ENCODE data around the gene PLXNB3.

The PLXNB3 gene

GRCh38 chrX:153818571-153819383 is 54.7 kb downstream of the PLXNB3 start:
- DNase-seq = peak in 1 of 2 experiments; percentile 7

- DNase-seq = no peak
Measured at GRCh38 chrX:153819384-153820040, 55.5 kb downstream of the PLXNB3 start.

- DNase-seq = no peak
Measured at GRCh38 chrX:153820601-153821000, 56.6 kb downstream of the PLXNB3 start.

GRCh38 chrX:153821066-153821465 is 57.0 kb downstream of the PLXNB3 start:
- DNase-seq = no peak

- DNase-seq = no peak
Measured at GRCh38 chrX:153824348-153824747, 60.3 kb downstream of the PLXNB3 start.

GRCh38 chrX:153825042-153825441 is 61.0 kb downstream of the PLXNB3 start:
- DNase-seq = no peak

All from Kasumi-1 (cell line).